Endothelial cell of umbilical vein (primary cell): Measurements from ENCODE around the gene GRID2IP. TPM values are rescaled to one million over a fixed set of nuclear protein-coding genes. Genes with fewer than 3 reads are reported as not detected.
A peak's percentile ranks its signal among the peaks of the same experiment; 100 is the strongest.

ENCODE experiments used
- Bru-seq: library from RNA; stranded (reverse); fragments of 400-500 nt; gene quantifications from one replicate; lab custom pipeline; 2021; lab: Mats Ljungman, UMichigan
- BruChase-seq, 2 experiments: library from RNA; stranded (reverse); fragments of 400-500 nt; gene quantifications; one replicate each; lab custom pipeline; 2021; lab: Mats Ljungman, UMichigan
- BruUV-seq: library from RNA; stranded (reverse); fragments of 400-500 nt; replicated peaks from 2 replicates; lab custom pipeline; 2021; lab: Mats Ljungman, UMichigan
- CTCF ChIA-PET: fragments of 300-600, 350-600 bp; sonication (Branson Sonifier 250); formaldehyde crosslinking; loops from one replicate; lab custom pipeline; 2021; ENCODE audit warnings: antibody characterized with exemption, inconsistent platforms; lab: Charles Lee
- POLR2A ChIA-PET: fragments of 300-600, 350-600 bp; sonication (Branson Sonifier 250); formaldehyde crosslinking; loops from one replicate; lab custom pipeline; 2021; ENCODE audit warnings: antibody characterized with exemption, inconsistent platforms; lab: Charles Lee
- DNase-seq: peaks from one replicate; pipeline ENCODE4 v3.0.0-alpha.2; 2011; ENCODE audit warnings: low read depth, low spot score
- FAIRE-seq: peaks from 2 replicates; lab custom pipeline; 2011; peaks lifted over from hg19 to GRCh38; lab: Jason Lieb, UNC
- H2AFZ ChIP-seq: 2 replicates; pipeline ENCODE4 v1.6.0; 2012; ENCODE audit warnings: low read depth, low read length, control low read depth, inconsistent platforms
- H3K27ac ChIP-seq: 2 replicates; pipeline ENCODE4 v1.5.1; 2011; ENCODE audit warnings: low read depth, mild to moderate bottlenecking, control low read depth, low read length, moderate library complexity; ENCODE audit not compliant: insufficient read depth
- H3K27me3 ChIP-seq, 2 experiments: 2 replicates each; pipeline versions ENCODE4 v1.6.0 to v1.6.1; 2011; ENCODE audit warnings: low read length in 2 of 2, mixed read lengths in 1 of 2; ENCODE audit not compliant: control insufficient read depth in 2 of 2, insufficient read depth in 2 of 2
- H3K36me3 ChIP-seq, 2 experiments: 2 replicates in 1 of 2; 3 replicates in 1 of 2; pipeline ENCODE4 v1.5.1; 2011; ENCODE audit warnings: low read length in 2 of 2, mild to moderate bottlenecking in 1 of 2, moderate library complexity in 1 of 2; ENCODE audit not compliant: control insufficient read depth in 2 of 2, insufficient read depth in 2 of 2; ENCODE audit errors: extremely low read depth in 1 of 2
- H3K4me1 ChIP-seq: 3 replicates; pipeline ENCODE4 v1.5.1; 2011; ENCODE audit warnings: mild to moderate bottlenecking, low read length; ENCODE audit not compliant: control insufficient read depth, insufficient read depth; ENCODE audit errors: extremely low read depth
- H3K4me2 ChIP-seq: 2 replicates; pipeline ENCODE4 v1.6.1; 2011; ENCODE audit warnings: low read length, control low read depth, mixed read lengths; ENCODE audit not compliant: insufficient read depth
- H3K4me3 ChIP-seq, 3 experiments: fragments of 200-600 bp in 1 of 3; sonication (generic), shearing (Covaris generic) in 1 of 3; replicated peaks in 1 of 3; 2 replicates each; pipeline ENCODE4 v1.5.1; 2011 to 2016; ENCODE audit warnings: control low read depth in 3 of 3, low read length in 3 of 3, mild to moderate bottlenecking in 2 of 3, inconsistent platforms in 1 of 3, low read depth in 1 of 3, moderate library complexity in 1 of 3; ENCODE audit not compliant: insufficient read depth in 1 of 3
- H3K79me2 ChIP-seq: 2 replicates; pipeline ENCODE4 v1.6.0; 2012; ENCODE audit warnings: low read length, inconsistent platforms; ENCODE audit not compliant: control insufficient read depth, insufficient read depth
- H3K9ac ChIP-seq: replicated peaks from 2 replicates; pipeline ENCODE3; 2011; ENCODE audit warnings: low read length, control low read depth; ENCODE audit not compliant: insufficient read depth; ENCODE audit errors: extremely low read depth
- H3K9me1 ChIP-seq: replicated peaks from 3 replicates; pipeline ENCODE4 v1.6.0; 2011; ENCODE audit warnings: mild to moderate bottlenecking, low read length; ENCODE audit not compliant: control insufficient read depth, insufficient read depth; ENCODE audit errors: extremely low read depth
- H3K9me3 ChIP-seq: replicated peaks from 2 replicates; pipeline ENCODE4 v1.5.1; 2012; ENCODE audit warnings: low read length, inconsistent platforms; ENCODE audit not compliant: control insufficient read depth, insufficient read depth
- H4K20me1 ChIP-seq: replicated peaks from 2 replicates; pipeline ENCODE3; 2011; ENCODE audit warnings: mild to moderate bottlenecking, low read length; ENCODE audit not compliant: control insufficient read depth, insufficient read depth; ENCODE audit errors: extremely low read depth
- CTCF ChIP-seq, 2 donors: IDR thresholded peaks; 1 replicate in 1 of 2; 2 replicates in 1 of 2; pipeline ENCODE4 v1.5.1; 2011; ENCODE audit warnings: low read length in 2 of 2, mild to moderate bottlenecking in 2 of 2, moderate library complexity in 2 of 2, control low read depth in 1 of 2, inconsistent platforms in 1 of 2, low read depth in 1 of 2; ENCODE audit not compliant: insufficient read depth in 1 of 2; ENCODE audit errors: extremely low read depth in 1 of 2
- EZH2 ChIP-seq: IDR thresholded peaks from 2 replicates; pipeline ENCODE4 v1.6.1; 2012; ENCODE audit warnings: borderline replicate concordance, low read depth, mild to moderate bottlenecking, moderate library complexity, low read length, inconsistent platforms; ENCODE audit not compliant: severe bottlenecking
- FOS ChIP-seq: IDR thresholded peaks from 2 replicates; pipeline ENCODE4 v1.6.1; 2011; ENCODE audit warnings: mild to moderate bottlenecking, low read length, moderate library complexity, borderline replicate concordance; ENCODE audit not compliant: insufficient read depth
- GATA2 ChIP-seq: IDR thresholded peaks from 2 replicates; pipeline ENCODE4 v1.7.0; 2011; ENCODE audit warnings: low read depth, mild to moderate bottlenecking, moderate library complexity, mixed read lengths, low read length; ENCODE audit not compliant: insufficient read length, insufficient read depth
- JUN ChIP-seq: IDR thresholded peaks from 2 replicates; pipeline ENCODE4 v1.6.1; 2011; ENCODE audit warnings: borderline replicate concordance, low read depth; ENCODE audit not compliant: insufficient read length, insufficient read depth
- MAX ChIP-seq: IDR thresholded peaks from 2 replicates; pipeline ENCODE4 v1.6.1; 2011; ENCODE audit not compliant: insufficient read depth, insufficient read length
- MYC ChIP-seq: IDR thresholded peaks from one replicate; pipeline ENCODE4 v1.6.1; 2011; ENCODE audit warnings: mild to moderate bottlenecking, low read depth, low read length
- POLR2A ChIP-seq: IDR thresholded peaks from 2 replicates; pipeline ENCODE4 v1.6.1; 2012; ENCODE audit warnings: low read depth, mild to moderate bottlenecking, control low read depth, low read length
- POLR2AphosphoS5 ChIP-seq: IDR thresholded peaks from 2 replicates; pipeline ENCODE4 v1.6.1; 2012; ENCODE audit warnings: low read depth, mild to moderate bottlenecking, control low read depth, low read length, moderate library complexity; ENCODE audit not compliant: insufficient read depth
- dilution Hi-C: fragments of 300-500 bp; cut with MboI; formaldehyde crosslinking; loops from one replicate; pipeline ENCODE4 v1.15.0; 2019; ENCODE audit warnings: low sequenced_read_pairs; ENCODE audit not compliant: extremely low pct_ligation_motif_present
- intact Hi-C: fragments of 100-400 bp; cut with micrococcal nuclease; formaldehyde crosslinking; loops from one replicate; pipeline ENCODE4 v1.10.0; 2022
- long read RNA-seq: library from polyadenylated mRNA; stranded (forward); transcript quantifications from one replicate; pipeline ENCODE4 v2.0.0, GENCODE V29; 2021
- polyA minus RNA-seq, 3 experiments: library from RNA; depleted of rRNA, polyadenylated mRNA; stranded (reverse); fragments of >200 nt; gene quantifications; 1 replicate in 1 of 3; 2 replicates in 2 of 3; pipeline ENCODE4 v1.2.3, GENCODE V29; 2011
- polyA plus RNA-seq, 4 experiments: library from polyadenylated mRNA; depleted of rRNA in 3 of 4; stranded (reverse) in 3 of 4; unstranded in 1 of 4; fragments of >200 nt; gene quantifications; 2 replicates each; pipeline versions ENCODE4 v1.2.1 to v1.2.3, GENCODE V29; 2011 to 2012; ENCODE audit warnings: missing spikeins in 1 of 4
- total RNA-seq: library from RNA; stranded (reverse); gene quantifications from 2 replicates; pipeline ENCODE4 v1.2.3, GENCODE V29; 2021

The GRID2IP gene
- total RNA-seq (not detected in 2 replicates), polyA plus RNA-seq (0.02 TPM in 1 of 2 replicates, not detected in the other), polyA minus RNA-seq (0.06 TPM in 1 of 2 replicates, not detected in the other), Bru-seq, nascent RNA (percentile 8 among the genes with signal in this experiment), BruChase-seq, experiment 1, labeled RNA remaining after a 6-hour chase (not detected), BruChase-seq, experiment 2, labeled RNA remaining after a 2-hour chase (percentile 4 among the genes with signal in this experiment)
- 0.03 TPM in 1 of 2 replicates, not detected in the other for polyA plus RNA-seq (2011; cell fraction: cytosol; rRNA removed)
- 0.08 TPM in 1 of 2 replicates, not detected in the other for polyA plus RNA-seq (2011; cell fraction: nucleus; rRNA removed)
- polyA plus RNA-seq (2012), result not detected in 2 replicates
- not detected for polyA minus RNA-seq (2011; cell fraction: cytosol; rRNA and poly(A)+ RNA removed)
- 0.10 TPM in 1 of 2 replicates, not detected in the other for polyA minus RNA-seq (2011; cell fraction: nucleus; rRNA and poly(A)+ RNA removed)
- long read RNA-seq, partial matches to known transcripts, result 0 of 3 reads
- long read RNA-seq, other reads (novel, unspliced or antisense), result 3 of 3 reads

- no peak within 1 kb of the TSS for H3K27ac ChIP-seq
- intact Hi-C loops, result no loop called here
- dilution Hi-C loops, result no loop called here
- no peak within 1 kb of the TSS for H3K4me3 ChIP-seq
- no peak within 1 kb of the TSS for H2AFZ ChIP-seq
- H3K27me3 ChIP-seq, result no peaks in the 10 kb centered on the region
- no peaks in the 10 kb centered on the region for H3K79me2 ChIP-seq
- H3K4me2 ChIP-seq, result no peak within 1 kb of the TSS
- CTCF ChIA-PET, result interaction anchor here (0.7 kb wide), 1 partner anchor 14 kb away, joined by 3 read pairs; no protein-coding TSS in a partner anchor
- H3K4me1 ChIP-seq, result no peaks in the 10 kb centered on the region
- TF ChIP-seq FOS (no peak), MAX (no peak), POLR2AphosphoS5 (no peak), CTCF (IDR thresholded peaks at IDR 0.05; ENCODE audit: extremely low read depth in 1 of 2, insufficient read depth in 1 of 2, low read depth in 1 of 2, low read length in 2 of 2) (no peak), GATA2 (no peak), JUN (no peak), POLR2A (no peak), MYC (no peak), EZH2 (no peak)
- H3K9ac ChIP-seq, result no peak within 1 kb of the TSS
- no peak for DNase-seq
- H3K36me3 ChIP-seq, result no peaks in the 10 kb centered on the region
- POLR2A ChIA-PET, result no interaction called here
- H3K9me1 ChIP-seq, result no peaks in the 10 kb centered on the region
- FAIRE-seq, result no peak
- no peaks in the 10 kb centered on the region for H3K9me3 ChIP-seq
- H4K20me1 ChIP-seq, result no peaks in the 10 kb centered on the region
- BruUV-seq, result no TSS peak
Measured at GRCh38 chr7:6551016-6551511, at the start of gene GRID2IP. Gene GRID2IP (minus strand): TSS chr7:6551461. CDS start chr7:6551436, 25 bp downstream.
